DOHH2 (cell line): ENCODE results near the gene CARS2.

Experiments
- H3F3A ChIP-seq: fragments of 200-600 bp; sonication (generic), shearing (Covaris generic); 2 replicates; pipeline ENCODE4 v1.6.0; 2016; ENCODE audit warnings: antibody characterized with exemption, mild to moderate bottlenecking; ENCODE audit not compliant: control insufficient read depth, insufficient read depth
- H3K27ac ChIP-seq: fragments of 200-600 bp; sonication (generic); 2 replicates; pipeline ENCODE4 v1.5.1; 2014; ENCODE audit warnings: low read depth, mild to moderate bottlenecking, low read length, moderate library complexity
- H3K27me3 ChIP-seq: fragments of 200-600 bp; sonication (generic); 2 replicates; pipeline ENCODE4 v1.6.1; 2014; ENCODE audit warnings: mild to moderate bottlenecking, low read length, mixed read lengths; ENCODE audit not compliant: control insufficient read depth
- H3K36me3 ChIP-seq: fragments of 200-600 bp; sonication (generic); 2 replicates; pipeline ENCODE4 v1.6.1; 2014; ENCODE audit warnings: mild to moderate bottlenecking, low read length, moderate library complexity, mixed read lengths; ENCODE audit not compliant: control insufficient read depth
- H3K4me1 ChIP-seq: fragments of 200-600 bp; sonication (generic); 2 replicates; pipeline ENCODE4 v1.6.1; 2014; ENCODE audit warnings: mild to moderate bottlenecking, low read length, mixed read lengths; ENCODE audit not compliant: control insufficient read depth
- H3K4me2 ChIP-seq: fragments of 200-600 bp; sonication (generic); 2 replicates; pipeline ENCODE4 v1.6.0; 2014; ENCODE audit warnings: mild to moderate bottlenecking, low read length, moderate library complexity
- H3K4me3 ChIP-seq: fragments of 200-600 bp; sonication (generic); 2 replicates; pipeline ENCODE4 v1.5.1; 2014; ENCODE audit warnings: mild to moderate bottlenecking, low read length, mixed read lengths
- H3K79me2 ChIP-seq: fragments of 200-600 bp; sonication (generic); 2 replicates; pipeline ENCODE4 v1.6.1; 2014; ENCODE audit warnings: mild to moderate bottlenecking, low read length, mixed read lengths; ENCODE audit not compliant: control insufficient read depth
- H3K9me2 ChIP-seq: fragments of 200-600 bp; sonication (generic); replicated peaks from 2 replicates; pipeline ENCODE4 v1.6.1; 2014; ENCODE audit warnings: mild to moderate bottlenecking, low read length, mixed read lengths; ENCODE audit not compliant: control insufficient read depth
- H3K9me3 ChIP-seq: fragments of 200-600 bp; sonication (generic); 2 replicates; pipeline ENCODE4 v1.6.1; 2014; ENCODE audit warnings: antibody characterized with exemption, low read length, mixed read lengths; ENCODE audit not compliant: control insufficient read depth, insufficient read depth
- H4K20me1 ChIP-seq: fragments of 200-600 bp; sonication (generic); 2 replicates; pipeline ENCODE4 v1.6.0; 2014; ENCODE audit warnings: low read depth, mild to moderate bottlenecking, antibody characterized with exemption, low read length, moderate library complexity; ENCODE audit not compliant: control insufficient read depth, insufficient read depth
- EZH2phosphoT487 ChIP-seq: fragments of 200-600 bp; sonication (generic); IDR thresholded peaks from 2 replicates; pipeline ENCODE4 v1.6.1; 2017; ENCODE audit warnings: borderline replicate concordance, mild to moderate bottlenecking, antibody characterized with exemption, low read length, moderate library complexity, mixed read lengths
- TF ChIP-seq, protein P1 (sequence below): fragments of 200-600 bp; sonication (generic); IDR thresholded peaks from one replicate; pipeline ENCODE4 v1.5.1; 2014; ENCODE audit warnings: antibody characterized with exemption, mild to moderate bottlenecking, low read depth, low read length; ENCODE audit not compliant: poor library complexity, severe bottlenecking

CARS2 gene

DNA sequence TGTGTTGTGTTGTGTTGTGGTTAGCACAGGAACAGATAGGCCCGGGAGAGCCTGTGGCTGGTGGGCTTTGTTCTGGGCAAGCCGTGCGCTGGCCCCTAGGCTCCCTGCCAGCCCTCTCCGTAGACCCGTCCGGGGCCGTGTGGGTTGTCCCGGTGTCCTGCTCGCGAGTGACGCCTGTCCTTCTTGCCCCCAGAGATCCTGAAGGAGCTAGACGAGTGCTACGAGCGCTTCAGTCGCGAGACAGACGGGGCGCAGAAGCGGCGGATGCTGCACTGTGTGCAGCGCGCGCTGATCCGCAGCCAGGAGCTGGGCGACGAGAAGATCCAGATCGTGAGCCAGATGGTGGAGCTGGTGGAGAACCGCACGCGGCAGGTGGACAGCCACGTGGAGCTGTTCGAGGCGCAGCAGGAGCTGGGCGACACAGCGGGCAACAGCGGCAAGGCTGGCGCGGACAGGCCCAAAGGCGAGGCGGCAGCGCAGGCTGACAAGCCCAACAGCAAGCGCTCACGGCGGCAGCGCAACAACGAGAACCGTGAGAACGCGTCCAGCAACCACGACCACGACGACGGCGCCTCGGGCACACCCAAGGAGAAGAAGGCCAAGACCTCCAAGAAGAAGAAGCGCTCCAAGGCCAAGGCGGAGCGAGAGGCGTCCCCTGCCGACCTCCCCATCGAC, 13.3 kb upstream of the CARS2 start:
- Histone ChIP-seq H3K4me1 (peaks cover 13% of the 10 kb centered on the region), H4K20me1 (peaks cover 42% of the 10 kb centered on the region), H3K79me2 (peaks cover 91% of the 10 kb centered on the region), H3K9me3 (no peaks in the 10 kb centered on the region), H3K27ac (no peak overlapping the region), H3F3A (peaks cover 3% of the 10 kb centered on the region; the same call in 1 of the 2 replicates), H3K27me3 (no peaks in the 10 kb centered on the region), H3K4me2 (no peak overlapping the region), H3K9me2 (no peaks in the 10 kb centered on the region), H3K4me3 (no peak overlapping the region), H3K36me3 (peaks cover 35% of the 10 kb centered on the region)
- no peak for TF ChIP-seq EZH2phosphoT487
- TF ChIP-seq, protein P1, sequence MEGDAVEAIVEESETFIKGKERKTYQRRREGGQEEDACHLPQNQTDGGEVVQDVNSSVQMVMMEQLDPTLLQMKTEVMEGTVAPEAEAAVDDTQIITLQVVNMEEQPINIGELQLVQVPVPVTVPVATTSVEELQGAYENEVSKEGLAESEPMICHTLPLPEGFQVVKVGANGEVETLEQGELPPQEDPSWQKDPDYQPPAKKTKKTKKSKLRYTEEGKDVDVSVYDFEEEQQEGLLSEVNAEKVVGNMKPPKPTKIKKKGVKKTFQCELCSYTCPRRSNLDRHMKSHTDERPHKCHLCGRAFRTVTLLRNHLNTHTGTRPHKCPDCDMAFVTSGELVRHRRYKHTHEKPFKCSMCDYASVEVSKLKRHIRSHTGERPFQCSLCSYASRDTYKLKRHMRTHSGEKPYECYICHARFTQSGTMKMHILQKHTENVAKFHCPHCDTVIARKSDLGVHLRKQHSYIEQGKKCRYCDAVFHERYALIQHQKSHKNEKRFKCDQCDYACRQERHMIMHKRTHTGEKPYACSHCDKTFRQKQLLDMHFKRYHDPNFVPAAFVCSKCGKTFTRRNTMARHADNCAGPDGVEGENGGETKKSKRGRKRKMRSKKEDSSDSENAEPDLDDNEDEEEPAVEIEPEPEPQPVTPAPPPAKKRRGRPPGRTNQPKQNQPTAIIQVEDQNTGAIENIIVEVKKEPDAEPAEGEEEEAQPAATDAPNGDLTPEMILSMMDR, result no peak

DNA sequence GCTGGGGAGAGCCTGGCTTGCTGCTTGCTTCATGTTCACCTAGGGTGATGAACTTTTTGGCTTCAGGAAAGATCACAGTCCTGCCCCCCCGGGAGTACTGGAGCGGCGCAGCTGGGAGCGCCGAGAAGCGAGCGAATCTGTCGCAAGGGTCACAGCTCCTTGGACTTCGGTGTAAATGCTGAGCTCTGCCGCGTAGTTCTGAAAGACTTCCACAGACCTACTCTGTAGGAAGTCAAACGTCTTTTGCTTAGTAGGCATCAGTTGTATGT, 10.3 kb upstream of the CARS2 start:
- Histone ChIP-seq H3K9me3 (no peaks in the 10 kb centered on the region), H4K20me1 (peaks cover 34% of the 10 kb centered on the region), H3K4me2 (peak overlapping the region; percentile 70), H3K27me3 (no peaks in the 10 kb centered on the region), H3K27ac (peak overlapping the region; percentile 30), H3K4me3 (peak overlapping the region; percentile 83), H3F3A (peaks cover 15% of the 10 kb centered on the region), H3K9me2 (no peaks in the 10 kb centered on the region), H3K79me2 (peaks cover 69% of the 10 kb centered on the region), H3K4me1 (peaks cover 22% of the 10 kb centered on the region), H3K36me3 (peaks cover 32% of the 10 kb centered on the region)
- no peak for TF ChIP-seq EZH2phosphoT487
- TF ChIP-seq, protein P1, result no peak

DNA sequence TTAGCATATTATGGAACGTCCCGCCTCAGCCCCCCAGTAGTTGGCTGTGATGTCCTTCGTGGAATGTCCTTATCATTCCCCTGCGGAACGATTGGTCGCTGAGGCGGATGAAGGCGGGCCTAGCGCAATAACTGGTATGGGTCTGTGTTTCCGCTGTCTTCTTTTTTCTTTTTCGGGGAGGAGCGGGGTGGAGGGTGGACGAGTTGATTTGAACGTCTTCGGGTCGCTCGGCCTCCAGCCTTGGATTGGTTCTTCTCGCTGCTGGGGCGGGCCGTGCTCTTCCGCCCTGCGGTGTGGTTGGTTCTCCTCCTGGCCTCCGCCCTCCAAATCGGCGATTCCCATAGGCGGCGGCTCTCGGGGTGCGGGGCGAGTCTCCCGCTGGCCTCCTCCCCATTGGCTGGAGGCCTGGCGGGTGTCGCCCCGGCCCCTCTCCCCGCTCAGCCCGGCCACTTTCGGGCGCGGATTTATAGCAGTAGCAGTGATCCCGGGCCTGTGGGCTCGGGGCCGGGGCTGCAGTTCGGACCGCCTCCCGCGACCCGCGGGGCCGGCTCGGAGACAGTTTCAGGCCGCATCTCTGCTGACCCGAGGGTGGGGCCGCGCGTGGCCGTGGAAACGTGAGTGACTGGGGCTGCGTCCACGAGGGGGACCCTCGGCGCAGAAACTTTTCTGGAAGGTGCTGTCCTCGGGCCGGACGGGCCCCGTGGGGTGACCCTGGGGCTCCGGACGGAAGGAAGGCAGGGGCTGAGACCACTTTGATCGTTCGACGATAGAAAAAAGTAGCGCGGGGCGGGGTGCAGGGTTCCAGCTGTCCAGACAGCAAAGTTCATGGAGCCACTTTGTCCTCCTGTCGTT, 9.7 kb upstream of the CARS2 start:
- no peak for TF ChIP-seq EZH2phosphoT487
- TF ChIP-seq, protein P1, result peak; percentile 41
- H3K79me2 ChIP-seq, result peaks cover 63% of the 10 kb centered on the region

More for the DNA sequence above, 9.7 kb upstream of the CARS2 start:
- Histone ChIP-seq H3K36me3 (peaks cover 28% of the 10 kb centered on the region), H3K9me2 (no peaks in the 10 kb centered on the region), H3K27me3 (no peaks in the 10 kb centered on the region), H4K20me1 (peaks cover 34% of the 10 kb centered on the region), H3K4me2 (peak overlapping the region; percentile 99), H3K4me1 (peaks cover 27% of the 10 kb centered on the region), H3F3A (peaks cover 15% of the 10 kb centered on the region), H3K27ac (peak overlapping the region; percentile 94), H3K4me3 (peak overlapping the region; percentile 88), H3K9me3 (no peaks in the 10 kb centered on the region)
